ENCODE measurements around the gene GUSB. TPM values are rescaled to one million over a fixed set of nuclear protein-coding genes. Genes with fewer than 3 reads are reported as not detected.
"Not testable (repeated sequence)": the region's sequence is repeated elsewhere in the genome, so short reads cannot be mapped to it uniquely, and the experiment has no call there.

Gene GUSB
- total RNA-seq, 1 donor from 2014 or later: 31.9 TPM

GRCh38 chr7:65975814-65976445 lies 6.1 kb downstream of the GUSB start:
- no peak for DNase-seq (ENCODE audit: low read depth, low spot score)

- no peak for DNase-seq (ENCODE audit: low read depth, low spot score)
Observed at GRCh38 chr7:65974876-65975275, 7.1 kb downstream of the GUSB start.

GRCh38 chr7:65974191-65974801 lies 7.7 kb downstream of the GUSB start:
- no peak for DNase-seq (ENCODE audit: low read depth, low spot score)

GRCh38 chr7:65972976-65973375 lies 9.0 kb downstream of the GUSB start:
- DNase-seq (ENCODE audit: low read depth, low spot score): no peak

- no peak for DNase-seq (ENCODE audit: low read depth, low spot score)
Observed at GRCh38 chr7:65971021-65971420, 11.0 kb downstream of the GUSB start.

- DNase-seq (ENCODE audit: low read depth, low spot score): no peak
Observed at GRCh38 chr7:65968256-65969185, 13.5 kb downstream of the GUSB start.

GRCh38 chr7:65967361-65968155 lies 14.5 kb downstream of the GUSB start:
- no peak for DNase-seq (ENCODE audit: low read depth, low spot score)

GRCh38 chr7:65966146-65966545 lies 15.9 kb downstream of the GUSB start:
- DNase-seq (ENCODE audit: low read depth, low spot score): no peak

GRCh38 chr7:65964671-65965070 lies 17.3 kb downstream of the GUSB start:
- DNase-seq (ENCODE audit: low read depth, low spot score): not testable (repeated sequence)

- no peak for DNase-seq (ENCODE audit: low read depth, low spot score)
Observed at GRCh38 chr7:65962033-65962432, 20.0 kb downstream of the GUSB start.

- DNase-seq (ENCODE audit: low read depth, low spot score): no peak
Observed at GRCh38 chr7:65960351-65961074, 21.5 kb downstream of the GUSB start.

GRCh38 chr7:65955718-65956117 lies 26.3 kb downstream of the GUSB start:
- DNase-seq (ENCODE audit: low read depth, low spot score): no peak

- DNase-seq (ENCODE audit: low read depth, low spot score): no peak
Observed at GRCh38 chr7:65953890-65954450, 28.0 kb downstream of the GUSB start.

GRCh38 chr7:65953001-65953720 lies 28.9 kb downstream of the GUSB start:
- DNase-seq (ENCODE audit: low read depth, low spot score): no peak

- DNase-seq (ENCODE audit: low read depth, low spot score): no peak
Observed at GRCh38 chr7:65951837-65952578, 30.0 kb downstream of the GUSB start.

GRCh38 chr7:65946904-65947303 lies 35.1 kb downstream of the GUSB start:
- peak; percentile 24 for DNase-seq (ENCODE audit: low read depth, low spot score)

GRCh38 chr7:65945787-65946186 lies 36.2 kb downstream of the GUSB start:
- DNase-seq (ENCODE audit: low read depth, low spot score): not testable (repeated sequence)

GRCh38 chr7:65938336-65938895 lies 43.6 kb downstream of the GUSB start:
- no peak for DNase-seq (ENCODE audit: low read depth, low spot score)

- DNase-seq (ENCODE audit: low read depth, low spot score): no peak
Observed at GRCh38 chr7:65937296-65937695, 44.7 kb downstream of the GUSB start.
